ENCODE measurements around the gene MLLT3. TPM values are rescaled to one million over a fixed set of nuclear protein-coding genes. Genes with fewer than 3 reads are reported as not detected.

Gene MLLT3
- total RNA-seq, 4 donors from 2014 or later, result 10.2 to 15.3 (median 14.5) TPM

DNA sequence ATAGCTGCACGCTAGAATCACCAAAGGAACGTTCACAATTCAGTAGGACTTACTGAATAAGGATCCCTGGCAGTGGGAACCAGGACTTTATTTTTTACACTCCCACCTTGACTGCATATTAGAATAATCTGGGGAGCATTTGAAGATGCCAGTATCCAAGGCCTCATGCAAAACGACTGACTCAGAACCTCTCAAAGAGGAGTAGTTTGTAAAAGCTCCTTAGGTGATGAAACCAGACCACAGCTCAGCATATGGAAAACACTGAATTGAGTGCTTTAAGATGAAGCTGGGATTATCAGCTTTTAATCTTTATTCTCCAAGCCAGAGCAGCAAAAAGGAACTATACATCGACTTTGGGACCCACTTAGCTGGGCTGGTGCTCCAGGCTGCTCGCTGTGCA, 288.3 kb downstream of the MLLT3 start:
- no peaks in the 10 kb centered on the region for H3K4me1 ChIP-seq
- no peaks in the 10 kb centered on the region for H3K36me3 ChIP-seq
- TF ChIP-seq EP300 (IDR thresholded peaks at IDR 0.05) (no peak), POLR2A (IDR thresholded peaks at IDR 0.05) (no peak)
- TF ChIP-seq, protein P1, sequence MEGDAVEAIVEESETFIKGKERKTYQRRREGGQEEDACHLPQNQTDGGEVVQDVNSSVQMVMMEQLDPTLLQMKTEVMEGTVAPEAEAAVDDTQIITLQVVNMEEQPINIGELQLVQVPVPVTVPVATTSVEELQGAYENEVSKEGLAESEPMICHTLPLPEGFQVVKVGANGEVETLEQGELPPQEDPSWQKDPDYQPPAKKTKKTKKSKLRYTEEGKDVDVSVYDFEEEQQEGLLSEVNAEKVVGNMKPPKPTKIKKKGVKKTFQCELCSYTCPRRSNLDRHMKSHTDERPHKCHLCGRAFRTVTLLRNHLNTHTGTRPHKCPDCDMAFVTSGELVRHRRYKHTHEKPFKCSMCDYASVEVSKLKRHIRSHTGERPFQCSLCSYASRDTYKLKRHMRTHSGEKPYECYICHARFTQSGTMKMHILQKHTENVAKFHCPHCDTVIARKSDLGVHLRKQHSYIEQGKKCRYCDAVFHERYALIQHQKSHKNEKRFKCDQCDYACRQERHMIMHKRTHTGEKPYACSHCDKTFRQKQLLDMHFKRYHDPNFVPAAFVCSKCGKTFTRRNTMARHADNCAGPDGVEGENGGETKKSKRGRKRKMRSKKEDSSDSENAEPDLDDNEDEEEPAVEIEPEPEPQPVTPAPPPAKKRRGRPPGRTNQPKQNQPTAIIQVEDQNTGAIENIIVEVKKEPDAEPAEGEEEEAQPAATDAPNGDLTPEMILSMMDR (IDR thresholded peaks at IDR 0.05), result no peak

DNA sequence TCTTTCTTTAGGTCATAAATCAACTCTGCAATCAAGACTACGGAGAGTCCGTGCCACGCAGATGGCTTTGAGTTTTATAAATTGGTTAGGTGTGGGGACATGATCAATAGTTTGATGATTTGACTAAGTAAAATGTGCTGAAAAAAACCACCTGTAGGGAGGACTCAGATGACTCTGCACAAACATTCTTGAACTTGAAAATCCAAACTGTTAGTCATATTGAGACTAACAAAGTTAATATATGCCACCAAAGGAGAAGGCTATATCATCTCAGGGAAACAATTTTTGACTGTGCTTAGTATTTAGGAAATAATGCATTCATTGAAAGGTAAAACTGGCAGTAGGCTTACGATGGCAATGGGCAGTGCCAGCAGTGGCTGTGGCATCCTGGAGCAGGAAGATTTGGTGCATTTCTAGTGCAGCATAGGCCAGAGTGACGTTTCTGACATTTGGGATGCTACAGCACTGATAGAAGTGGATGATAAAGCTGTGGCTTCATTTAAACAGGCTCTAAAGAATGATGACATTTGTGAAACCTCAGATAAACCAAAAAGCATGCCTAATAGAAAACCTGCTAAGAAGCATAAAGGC, 291.1 kb downstream of the MLLT3 start:
- Histone ChIP-seq H3K27ac (no peak overlapping the region), H3K9me3 (no peaks in the 10 kb centered on the region), H3K27me3 (no peaks in the 10 kb centered on the region), H3K4me3 (no peak overlapping the region), H3K4me1 (no peaks in the 10 kb centered on the region), H3K36me3 (no peaks in the 10 kb centered on the region)
- no peak for DNase-seq (ENCODE audit: low spot score in 2 of 2)
- WGBS, 2 donors, result 82 to 87% methylated on average over 5 of the region's 5 CpGs
- no peak for TF ChIP-seq POLR2A (IDR thresholded peaks at IDR 0.05)
- TF ChIP-seq, protein P1 (IDR thresholded peaks at IDR 0.05), result no peak
- no peak for TF ChIP-seq EP300 (IDR thresholded peaks at IDR 0.05)

More for the DNA sequence above, 288.3 kb downstream of the MLLT3 start:
- Histone ChIP-seq H3K9me3 (no peaks in the 10 kb centered on the region), H3K4me3 (no peak overlapping the region), H3K27me3 (no peaks in the 10 kb centered on the region), H3K27ac (no peak overlapping the region)
- WGBS, 2 donors, result 71% methylated on average over 5 of the region's 5 CpGs
- no peak for DNase-seq (ENCODE audit: low spot score in 2 of 2)

DNA sequence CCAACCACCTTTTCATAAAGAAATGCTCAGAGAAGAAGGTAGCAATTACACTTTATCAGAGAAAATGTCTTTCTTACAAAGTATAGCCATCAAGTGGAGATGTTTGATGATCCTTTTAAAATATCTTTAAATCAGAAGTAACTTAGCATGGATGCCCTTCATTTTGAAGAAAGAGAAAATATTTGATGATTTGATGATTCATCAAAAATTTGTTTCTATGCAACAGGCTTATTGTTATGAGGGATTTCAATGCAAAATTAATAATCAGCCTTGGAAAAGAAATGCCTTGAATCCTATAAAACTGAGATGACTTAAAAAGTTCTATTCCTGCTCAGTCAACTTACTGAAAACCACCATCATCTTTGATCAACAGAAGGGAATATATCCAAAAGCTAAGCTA, 291.6 kb downstream of the MLLT3 start:
- Histone ChIP-seq H3K4me1 (no peaks in the 10 kb centered on the region), H3K27ac (no peak overlapping the region), H3K36me3 (no peaks in the 10 kb centered on the region), H3K27me3 (no peaks in the 10 kb centered on the region), H3K9me3 (no peaks in the 10 kb centered on the region), H3K4me3 (no peak overlapping the region)
- TF ChIP-seq EP300 (IDR thresholded peaks at IDR 0.05), result no peak
- TF ChIP-seq, protein P1 (IDR thresholded peaks at IDR 0.05), result no peak
- no peak for TF ChIP-seq POLR2A (IDR thresholded peaks at IDR 0.05)
- DNase-seq (ENCODE audit: low spot score in 2 of 2), result no peak

DNA sequence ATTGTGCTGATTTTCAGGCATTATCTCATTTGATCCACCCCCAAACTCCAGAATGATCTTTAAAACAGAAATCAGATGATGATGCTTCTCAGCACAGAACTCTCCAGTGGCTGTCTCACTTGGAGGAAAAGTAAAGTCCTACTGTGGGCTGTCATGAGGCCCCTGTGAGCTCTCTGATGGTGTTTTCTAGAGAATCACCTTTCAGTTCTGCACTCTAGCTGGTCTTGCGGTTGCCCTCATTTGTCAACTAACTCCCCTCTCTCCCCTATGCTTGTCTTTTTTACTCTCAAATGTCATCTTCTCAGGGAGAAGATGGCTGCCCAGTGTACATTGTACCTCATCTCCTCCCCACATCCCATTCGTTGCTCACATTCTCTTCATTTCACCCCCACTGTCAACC, 295.8 kb downstream of the MLLT3 start:
- no peak for DNase-seq (ENCODE audit: low spot score in 2 of 2)
- TF ChIP-seq POLR2A (IDR thresholded peaks at IDR 0.05) (no peak), EP300 (IDR thresholded peaks at IDR 0.05) (no peak)
- TF ChIP-seq, protein P1 (IDR thresholded peaks at IDR 0.05), result no peak

DNA sequence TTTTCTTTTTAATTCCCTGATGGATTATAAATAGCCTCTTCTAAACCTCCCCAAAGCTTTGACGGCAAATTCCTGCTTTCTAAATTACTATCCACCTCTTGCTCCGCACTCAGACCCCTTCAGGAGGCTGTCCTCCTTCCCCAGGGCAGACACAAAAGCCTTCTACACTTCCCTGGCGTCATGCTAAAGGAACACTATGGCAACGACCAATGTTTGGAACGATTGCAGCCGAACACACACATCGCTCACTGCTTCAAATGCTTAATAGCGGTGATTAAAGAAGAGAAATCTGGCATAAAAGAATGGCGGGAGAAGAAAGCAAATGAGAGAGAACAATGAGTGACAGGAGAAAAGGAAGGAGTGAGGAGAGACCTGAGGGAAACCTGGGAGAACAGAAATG, 297.3 kb downstream of the MLLT3 start:
- WGBS, 2 donors, result 82 to 88% methylated on average over 9 of the region's 9 CpGs
- Histone ChIP-seq H3K4me1 (no peaks in the 10 kb centered on the region), H3K9me3 (no peaks in the 10 kb centered on the region), H3K4me3 (no peak overlapping the region), H3K27me3 (no peaks in the 10 kb centered on the region), H3K36me3 (no peaks in the 10 kb centered on the region), H3K27ac (no peak overlapping the region)
- DNase-seq (ENCODE audit: low spot score in 2 of 2), result no peak
- TF ChIP-seq EP300 (IDR thresholded peaks at IDR 0.05), result no peak

More for the DNA sequence above, 295.8 kb downstream of the MLLT3 start:
- H3K4me3 ChIP-seq, result no peak overlapping the region
- 64 to 87% methylated on average over 2 of the region's 2 CpGs for WGBS, 2 donors
- H3K4me1 ChIP-seq, result no peaks in the 10 kb centered on the region
- no peaks in the 10 kb centered on the region for H3K27me3 ChIP-seq
- no peaks in the 10 kb centered on the region for H3K9me3 ChIP-seq
- no peaks in the 10 kb centered on the region for H3K36me3 ChIP-seq
- no peak overlapping the region for H3K27ac ChIP-seq

DNA sequence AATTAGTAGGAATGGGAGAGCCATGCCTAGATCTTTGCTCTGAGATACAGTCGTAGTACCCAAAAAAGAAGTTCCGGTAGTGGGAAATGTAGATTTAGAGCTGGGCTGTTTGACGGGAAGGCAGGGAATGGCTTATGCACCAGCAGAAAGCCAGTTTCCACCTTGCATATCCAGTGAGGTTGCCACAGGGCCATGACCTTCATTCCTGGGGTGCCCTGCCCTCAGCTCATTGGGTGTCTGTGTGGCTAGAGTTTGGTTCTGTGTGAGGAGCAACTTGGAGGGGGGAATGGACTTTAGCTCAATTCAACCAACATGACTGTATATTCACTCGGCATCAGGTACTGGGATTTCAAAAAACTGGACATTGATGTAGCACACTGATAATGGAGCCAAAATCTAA, 300.1 kb downstream of the MLLT3 start:
- no peaks in the 10 kb centered on the region for H3K27me3 ChIP-seq
- H3K27ac ChIP-seq, result no peak overlapping the region
- 93 to 98% methylated on average over 4 of the region's 4 CpGs for WGBS, 2 donors
- H3K36me3 ChIP-seq, result no peaks in the 10 kb centered on the region
- H3K4me3 ChIP-seq, result no peak overlapping the region
- DNase-seq (ENCODE audit: low spot score in 2 of 2), result no peak
- no peaks in the 10 kb centered on the region for H3K4me1 ChIP-seq
- no peaks in the 10 kb centered on the region for H3K9me3 ChIP-seq
- no peak for TF ChIP-seq POLR2A (IDR thresholded peaks at IDR 0.05)
- TF ChIP-seq EP300 (IDR thresholded peaks at IDR 0.05), result no peak
- TF ChIP-seq, protein P1 (IDR thresholded peaks at IDR 0.05), result no peak
